Neuronal stem cell (in vitro differentiated cells): ENCODE results near the gene CCDC187.

Experiments
- DNase-seq: peaks from one replicate; pipeline ENCODE4 v3.0.0-alpha.2; 2013; ENCODE audit warnings: low spot score
- H2AFZ ChIP-seq: one replicate; pipeline ENCODE4 v1.6.1; 2013; ENCODE audit warnings: mild to moderate bottlenecking, low read length, inconsistent platforms
- H2AK5ac ChIP-seq: 2 replicates; pipeline ENCODE4 v1.6.1; 2013; ENCODE audit warnings: low read depth, mild to moderate bottlenecking, inconsistent platforms, low read length, moderate library complexity, mixed read lengths
- H2BK120ac ChIP-seq: 2 replicates; pipeline ENCODE4 v1.6.1; 2013; ENCODE audit warnings: low read depth, mild to moderate bottlenecking, inconsistent platforms, low read length, moderate library complexity, mixed read lengths
- H2BK12ac ChIP-seq: one replicate; pipeline ENCODE4 v1.6.1; 2013; ENCODE audit warnings: low read length, inconsistent platforms
- H2BK15ac ChIP-seq: 2 replicates; pipeline ENCODE4 v1.6.1; 2013; ENCODE audit warnings: mild to moderate bottlenecking, low read length, inconsistent platforms, mixed read lengths
- H2BK5ac ChIP-seq: one replicate; pipeline ENCODE4 v1.6.1; 2013; ENCODE audit warnings: inconsistent platforms, mild to moderate bottlenecking, low read length, moderate library complexity
- H3K14ac ChIP-seq: one replicate; pipeline ENCODE4 v1.6.1; 2013; ENCODE audit warnings: low read length, inconsistent platforms
- H3K18ac ChIP-seq: 2 replicates; pipeline ENCODE4 v1.6.1; 2013; ENCODE audit warnings: low read length, inconsistent platforms
- H3K23ac ChIP-seq: 2 replicates; pipeline ENCODE4 v1.6.1; 2013; ENCODE audit warnings: low read depth, mild to moderate bottlenecking, mixed read lengths, low read length, inconsistent platforms; ENCODE audit not compliant: poor library complexity
- H3K27ac ChIP-seq: replicated peaks from 3 replicates; pipeline ENCODE4 v1.5.1; 2013; ENCODE audit warnings: low read length, inconsistent platforms
- H3K27me3 ChIP-seq, 3 experiments: 2 replicates each; pipeline ENCODE4 v1.6.1; 2013; ENCODE audit warnings: low read length in 3 of 3, mild to moderate bottlenecking in 2 of 3, inconsistent platforms in 1 of 3, low read depth in 1 of 3, mixed read lengths in 1 of 3, moderate library complexity in 1 of 3; ENCODE audit not compliant: control insufficient read depth in 3 of 3, insufficient read depth in 3 of 3
- H3K36me3 ChIP-seq, 2 donors: replicated peaks in 1 of 2; 2 replicates each; pipeline ENCODE4 v1.6.1; 2013; ENCODE audit warnings: low read length in 2 of 2; ENCODE audit not compliant: control insufficient read depth in 2 of 2, insufficient read depth in 2 of 2
- H3K4ac ChIP-seq: 2 replicates; pipeline ENCODE4 v1.6.1; 2013; ENCODE audit warnings: inconsistent platforms, mild to moderate bottlenecking, low read length, moderate library complexity
- H3K4me1 ChIP-seq, 2 donors: 1 replicate in 1 of 2; 2 replicates in 1 of 2; pipeline ENCODE4 v1.6.1; 2013; ENCODE audit warnings: low read length in 2 of 2, low read depth in 1 of 2; ENCODE audit not compliant: control insufficient read depth in 2 of 2, insufficient read depth in 1 of 2
- H3K4me2 ChIP-seq: one replicate; pipeline ENCODE4 v1.6.1; 2013; ENCODE audit warnings: mild to moderate bottlenecking, low read length, inconsistent platforms; ENCODE audit not compliant: insufficient read depth, poor library complexity, severe bottlenecking
- H3K4me3 ChIP-seq, 2 donors: 2 replicates each; pipeline ENCODE4 v1.5.1; 2013; ENCODE audit warnings: low read length in 2 of 2, mild to moderate bottlenecking in 2 of 2, inconsistent platforms in 1 of 2, moderate library complexity in 1 of 2
- H3K79me1 ChIP-seq: one replicate; pipeline ENCODE4 v1.6.1; 2013; ENCODE audit warnings: low read depth, mild to moderate bottlenecking, inconsistent platforms, low read length, moderate library complexity
- H3K9ac ChIP-seq: one replicate; pipeline ENCODE4 v1.6.1; 2013; ENCODE audit warnings: mild to moderate bottlenecking, low read depth, low read length, inconsistent platforms; ENCODE audit not compliant: poor library complexity
- H3K9me3 ChIP-seq, 2 donors: replicated peaks in 1 of 2; 2 replicates each; pipeline versions ENCODE3 to v1.6.1; 2013; ENCODE audit warnings: low read length in 2 of 2, mild to moderate bottlenecking in 2 of 2, inconsistent platforms in 1 of 2, low read depth in 1 of 2, mixed read lengths in 1 of 2, moderate library complexity in 1 of 2; ENCODE audit not compliant: control insufficient read depth in 2 of 2, insufficient read depth in 1 of 2
- H4K8ac ChIP-seq: one replicate; pipeline ENCODE4 v1.6.1; 2013; ENCODE audit warnings: low read depth, mild to moderate bottlenecking, inconsistent platforms, low read length, moderate library complexity
- H4K91ac ChIP-seq: one replicate; pipeline ENCODE4 v1.6.1; 2013; ENCODE audit warnings: low read length, low read depth, mild to moderate bottlenecking, inconsistent platforms; ENCODE audit not compliant: poor library complexity
- WGBS, 2 donors: extraction: QIAGEN DNeasy Blood & Tissue Kit; methylation state at CpG; one replicate each; pipeline ENCODE4 v1.1.7; 2013; ENCODE audit warnings: missing lambda C conversion rate in 2 of 2, mixed read lengths in 1 of 2; ENCODE audit not compliant: insufficient read length in 2 of 2, insufficient replicate concordance in 1 of 2; ENCODE audit errors: extremely low coverage in 2 of 2; 5-methylcytosine and 5-hydroxymethylcytosine counted together

The CCDC187 gene

DNA sequence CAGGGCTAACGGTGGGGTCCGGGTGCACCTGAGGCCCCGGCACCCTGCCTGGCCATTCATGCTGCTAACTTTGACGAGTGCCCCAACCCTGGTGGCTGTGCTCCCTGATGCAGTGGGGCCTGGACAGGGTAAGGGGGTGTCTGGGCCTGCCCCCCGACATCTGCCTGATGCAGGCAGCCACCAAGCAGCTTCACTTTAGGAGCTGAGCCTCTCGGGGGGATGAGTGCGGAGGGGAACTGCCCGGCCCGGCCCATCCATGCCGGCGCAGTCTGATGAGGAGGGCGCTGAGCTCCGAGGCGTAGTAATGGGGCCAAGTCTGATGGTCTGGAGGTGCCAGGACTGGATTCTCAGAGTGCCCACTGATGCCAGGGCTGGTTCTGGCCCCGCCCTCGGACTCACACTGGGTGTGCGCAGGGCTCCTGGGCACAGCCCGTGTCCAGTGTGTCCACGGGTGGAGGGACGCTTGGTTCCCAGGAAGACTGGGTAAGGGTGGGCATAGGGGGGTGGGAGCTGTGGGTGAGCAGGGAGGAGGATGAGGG is 43.1 kb upstream of the CCDC187 start:
- WGBS, 2 donors, result no CpG with 5 or more reads among the region's 20 CpGs
- DNase-seq, result no peak

DNA sequence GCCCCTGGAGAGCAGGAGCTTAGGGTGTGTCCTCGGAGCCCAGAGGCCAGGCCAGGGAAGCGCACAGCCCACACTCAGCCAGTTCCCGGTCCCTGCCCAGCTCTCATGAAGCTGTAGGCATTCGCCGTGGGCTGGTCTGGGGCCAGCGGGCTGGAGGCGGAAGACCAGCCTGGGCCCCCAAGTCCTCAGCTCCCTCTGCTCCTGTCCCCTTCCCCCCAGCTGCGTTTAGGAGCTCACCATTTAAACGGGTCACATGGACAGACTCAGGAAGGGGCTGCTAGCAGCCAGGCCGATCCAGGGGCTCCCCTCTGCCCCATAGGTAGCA is 42.2 kb upstream of the CCDC187 start:
- H3K4me1 ChIP-seq, result peaks cover 16 to 25% of the 10 kb centered on the region in 2 donors
- H3K4me2 ChIP-seq, result no peak overlapping the region
- peak overlapping the region; percentile 49 for H2AFZ ChIP-seq
- no peak overlapping the region for H2BK5ac ChIP-seq
- no peak overlapping the region for H4K8ac ChIP-seq
- H3K36me3 ChIP-seq, result peaks cover 11 to 24% of the 10 kb centered on the region in 2 donors
- no peak overlapping the region for H3K14ac ChIP-seq
- H3K4ac ChIP-seq, result no peak overlapping the region
- no peak overlapping the region for H3K9ac ChIP-seq
- H2BK15ac ChIP-seq, result no peak overlapping the region
- peak overlapping the region; percentile 98 for H2AK5ac ChIP-seq
- H2BK12ac ChIP-seq, result no peak overlapping the region
- H3K79me1 ChIP-seq, result peaks cover 12% of the 10 kb centered on the region
- H3K27ac ChIP-seq, result no peak overlapping the region
- DNase-seq, result no peak
- H2BK120ac ChIP-seq, result no peak overlapping the region
- peak overlapping the region; percentile 93 for H3K23ac ChIP-seq
- no peak overlapping the region for H4K91ac ChIP-seq
- H3K18ac ChIP-seq, result peak overlapping the region; percentile 84
- no peaks in the 10 kb centered on the region for H3K9me3 ChIP-seq
- H3K4me3 ChIP-seq, result no peak overlapping the region
- no peaks in the 10 kb centered on the region for H3K27me3 ChIP-seq
- WGBS, 2 donors, result no CpG with 5 or more reads among the region's 10 CpGs

More for the DNA sequence above, 43.1 kb upstream of the CCDC187 start:
- Histone ChIP-seq H3K4ac (no peak overlapping the region), H3K9me3 (no peaks in the 10 kb centered on the region), H3K4me3 (no peak overlapping the region), H2AK5ac (peak overlapping the region; percentile 88), H3K18ac (peak overlapping the region; percentile 52), H3K9ac (peak overlapping the region; percentile 50), H4K91ac (no peak overlapping the region), H3K14ac (no peak overlapping the region), H3K4me2 (no peak overlapping the region), H2BK5ac (peak overlapping the region; percentile 14), H3K27me3 (no peaks in the 10 kb centered on the region), H4K8ac (no peak overlapping the region), H3K79me1 (peaks cover 12% of the 10 kb centered on the region), H2BK15ac (peak overlapping the region; percentile 81), H2BK12ac (peak overlapping the region; percentile 63), H3K4me1 (peaks cover 16 to 22% of the 10 kb centered on the region in 2 donors), H3K36me3 (peaks cover 8 to 17% of the 10 kb centered on the region in 2 donors), H2BK120ac (no peak overlapping the region), H2AFZ (no peak overlapping the region), H3K27ac (no peak overlapping the region), H3K23ac (peak overlapping the region; percentile 93)

DNA sequence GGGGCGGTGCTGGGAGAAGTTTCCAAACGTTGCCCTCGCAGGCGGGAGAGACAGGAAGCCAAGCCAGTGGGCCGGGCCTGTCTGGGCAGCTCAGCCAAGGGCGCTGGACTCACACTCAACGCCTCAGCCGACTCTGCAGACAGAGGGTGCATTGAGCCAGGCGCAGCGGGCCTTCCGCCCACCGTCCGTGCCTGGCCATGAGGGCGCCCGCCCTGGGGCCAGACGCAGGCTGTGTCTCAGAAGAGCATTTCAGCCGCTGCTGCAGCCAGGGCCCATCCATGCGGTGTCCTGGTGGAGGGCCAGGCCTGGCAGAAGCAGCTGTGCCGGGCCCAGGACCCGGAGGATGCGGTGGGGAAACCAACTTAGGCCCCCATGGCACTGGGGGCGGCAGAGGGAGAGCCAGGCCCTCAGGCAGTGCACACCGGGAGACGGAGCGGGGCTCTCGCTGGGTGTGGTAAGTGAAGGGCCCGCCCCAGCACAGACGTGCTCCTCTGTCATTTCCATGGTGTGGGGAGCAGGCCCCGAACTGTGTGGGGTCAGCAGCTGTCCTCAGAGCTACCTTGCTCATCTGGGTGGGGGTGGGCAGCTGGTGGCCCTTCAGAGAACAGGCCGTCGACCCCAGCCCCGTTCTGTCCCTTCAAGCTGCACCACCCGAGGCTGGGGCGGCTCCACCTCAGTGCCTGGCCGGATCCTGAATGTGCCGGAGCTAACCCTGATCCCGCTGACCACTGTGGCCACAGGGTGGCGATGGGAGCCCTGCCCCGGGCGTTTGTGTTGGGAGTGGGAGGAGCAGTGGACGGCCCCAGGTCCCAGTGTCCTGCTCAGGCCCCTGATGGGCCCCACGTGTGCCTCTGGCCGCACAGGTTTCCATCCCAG is 41.6 kb upstream of the CCDC187 start:
- Histone ChIP-seq H2BK15ac (no peak overlapping the region), H2AK5ac (peak overlapping the region; percentile 98), H2BK5ac (peak overlapping the region; percentile 98), H4K91ac (no peak overlapping the region), H2BK120ac (no peak overlapping the region), H4K8ac (no peak overlapping the region), H3K14ac (no peak overlapping the region), H2AFZ (peak overlapping the region; percentile 49), H3K27me3 (no peaks in the 10 kb centered on the region), H3K18ac (peak overlapping the region; percentile 95), H3K9ac (peak overlapping the region; percentile 70), H3K36me3 (peaks cover 15 to 30% of the 10 kb centered on the region in 2 donors), H3K23ac (peak overlapping the region; percentile 61), H3K9me3 (no peaks in the 10 kb centered on the region), H3K4me3 (no peak overlapping the region), H3K4me1 (peaks cover 16 to 25% of the 10 kb centered on the region in 2 donors), H2BK12ac (peak overlapping the region; percentile 46), H3K27ac (no peak overlapping the region), H3K4ac (peak overlapping the region; percentile 66), H3K79me1 (peaks cover 12% of the 10 kb centered on the region), H3K4me2 (no peak overlapping the region)
- no CpG with 5 or more reads among the region's 43 CpGs for WGBS, 2 donors
- DNase-seq, result no peak

DNA sequence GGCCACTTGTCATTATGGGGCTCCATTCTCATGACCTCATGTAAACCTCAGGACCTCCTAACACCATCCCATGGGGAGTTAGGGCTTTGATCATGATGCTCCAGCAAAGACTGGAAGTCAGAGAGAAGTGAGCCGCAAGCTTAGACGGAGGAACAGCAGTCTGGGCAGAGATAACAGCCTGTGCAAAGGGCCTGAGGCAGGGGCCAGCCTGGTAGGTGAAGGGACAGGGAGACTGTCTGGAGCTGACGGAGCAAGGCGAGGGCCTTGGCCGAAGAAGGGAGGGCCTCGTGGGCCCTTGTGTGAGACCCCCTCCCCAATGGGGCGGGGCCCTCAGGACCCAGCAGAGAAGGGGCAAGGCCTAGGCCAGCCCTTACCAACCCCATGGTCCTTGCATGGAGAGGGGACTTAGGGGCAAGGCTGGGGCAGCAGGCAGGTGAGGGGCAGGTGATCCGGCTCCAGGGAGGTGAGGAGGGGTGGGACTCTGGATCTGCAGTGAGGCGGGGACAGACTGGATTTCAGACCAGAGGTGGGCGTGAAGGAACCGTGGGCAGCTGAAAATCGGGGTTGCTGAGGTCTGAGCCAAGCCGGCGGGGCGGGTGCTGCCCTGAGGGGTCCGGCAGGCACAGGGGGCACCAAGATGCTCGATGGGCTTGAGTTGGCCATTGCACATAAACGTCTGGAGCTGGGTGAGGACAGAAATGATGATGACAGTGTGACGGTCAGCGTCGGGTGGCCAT is 40.8 kb upstream of the CCDC187 start:
- peak overlapping the region; percentile 98 for H2BK5ac ChIP-seq
- no peak overlapping the region for H3K27ac ChIP-seq
- peak overlapping the region; percentile 95 for H3K18ac ChIP-seq
- no peak overlapping the region for H3K4me2 ChIP-seq
- H2AFZ ChIP-seq, result no peak overlapping the region
- H3K27me3 ChIP-seq, result no peaks in the 10 kb centered on the region
- peaks cover 20 to 37% of the 10 kb centered on the region in 2 donors for H3K36me3 ChIP-seq
- WGBS, 2 donors, result no CpG with 5 or more reads among the region's 21 CpGs
- no peak overlapping the region for H3K9ac ChIP-seq
- H3K9me3 ChIP-seq, result no peaks in the 10 kb centered on the region
- peak overlapping the region; percentile 98 for H2AK5ac ChIP-seq
- peak overlapping the region; percentile 22 for H2BK12ac ChIP-seq
- H4K8ac ChIP-seq, result no peak overlapping the region
- H2BK120ac ChIP-seq, result no peak overlapping the region
- H3K4ac ChIP-seq, result peak overlapping the region; percentile 66
- H4K91ac ChIP-seq, result no peak overlapping the region
- peaks cover 16 to 25% of the 10 kb centered on the region in 2 donors for H3K4me1 ChIP-seq
- H3K23ac ChIP-seq, result peak overlapping the region; percentile 17
- H3K4me3 ChIP-seq, result no peak overlapping the region
- peaks cover 12% of the 10 kb centered on the region for H3K79me1 ChIP-seq
- DNase-seq, result no peak
- H3K14ac ChIP-seq, result peak overlapping the region; percentile 27
- peak overlapping the region; percentile 67 for H2BK15ac ChIP-seq
